Smooth muscle cell (in vitro differentiated cells): ENCODE measurements around the gene PDIA5. TPM values are rescaled to one million over a fixed set of nuclear protein-coding genes. Genes with fewer than 3 reads are reported as not detected.
"Not testable (repeated sequence)": the region's sequence is repeated elsewhere in the genome, so short reads cannot be mapped to it uniquely, and the experiment has no call there.

ENCODE experiments used
- DNase-seq: peaks from one replicate; lab custom pipeline; 2025; ENCODE audit not compliant: unreplicated experiment; lab: John Stamatoyannopoulos, UW
- H2AFZ ChIP-seq: fragments of 200-600 bp; sonication (generic); 2 replicates; pipeline ENCODE4 v1.6.0; 2016; ENCODE audit warnings: antibody characterized with exemption, low read depth, mild to moderate bottlenecking
- H3F3A ChIP-seq: fragments of 200-600 bp; sonication (generic); 2 replicates; pipeline ENCODE4 v1.6.0; 2017; ENCODE audit warnings: antibody characterized with exemption, low read depth
- H3K27ac ChIP-seq: fragments of 200-600 bp; sonication (generic); 2 replicates; pipeline ENCODE4 v1.5.1; 2016; ENCODE audit warnings: low read depth, mild to moderate bottlenecking
- H3K27me3 ChIP-seq: fragments of 200-600 bp; sonication (generic); 2 replicates; pipeline ENCODE4 v1.6.1; 2016; ENCODE audit warnings: low read depth, mild to moderate bottlenecking
- H3K36me3 ChIP-seq: fragments of 200-600 bp; sonication (generic); 2 replicates; pipeline ENCODE4 v1.5.1; 2016; ENCODE audit warnings: low read depth
- H3K4me1 ChIP-seq: fragments of 200-600 bp; sonication (generic); 2 replicates; pipeline ENCODE4 v1.5.1; 2016; ENCODE audit warnings: low read depth
- H3K4me2 ChIP-seq: fragments of 200-600 bp; sonication (generic); 2 replicates; pipeline ENCODE4 v1.6.0; 2016; ENCODE audit warnings: mild to moderate bottlenecking
- H3K4me3 ChIP-seq: fragments of 200-600 bp; sonication (generic); 2 replicates; pipeline ENCODE4 v1.5.1; 2016; ENCODE audit warnings: mild to moderate bottlenecking
- H3K79me2 ChIP-seq: fragments of 200-600 bp; sonication (generic); 2 replicates; pipeline ENCODE4 v1.6.0; 2016; ENCODE audit warnings: low read depth, mild to moderate bottlenecking
- H3K9ac ChIP-seq: fragments of 200-600 bp; sonication (generic); 2 replicates; pipeline ENCODE4 v1.6.0; 2016; ENCODE audit warnings: low read depth
- H3K9me3 ChIP-seq: fragments of 200-600 bp; sonication (generic); replicated peaks from 2 replicates; pipeline ENCODE4 v1.5.1; 2016; ENCODE audit warnings: low read depth
- H4K20me1 ChIP-seq: fragments of 200-600 bp; sonication (generic); 2 replicates; pipeline ENCODE4 v1.6.0; 2016; ENCODE audit warnings: low read depth
- WGBS: methylation state at CpG from one replicate; pipeline ENCODE4 v1.1.7; 2016; ENCODE audit warnings: low lambda C conversion rate; 5-methylcytosine and 5-hydroxymethylcytosine counted together
- polyA plus RNA-seq: library from polyadenylated mRNA; unstranded; fragments of >200 nt; fragmentation: Nextera tagmentation; extraction: Ambion mirVana; gene quantifications from 2 replicates; pipeline ENCODE4 v1.2.1, GENCODE V29; 2016
- total RNA-seq: library from RNA; depleted of rRNA; stranded (reverse); fragments of >200 nt; gene quantifications from 2 replicates; pipeline ENCODE4 v1.2.3, GENCODE V29; 2014
- TF ChIP-seq, protein P1 (sequence below): fragments of 200-600 bp; sonication (generic); IDR thresholded peaks from 2 replicates; pipeline ENCODE4 v1.5.1; 2017; ENCODE audit warnings: borderline replicate concordance, mild to moderate bottlenecking, antibody characterized with exemption; ENCODE audit not compliant: insufficient read depth, poor library complexity, severe bottlenecking

Gene PDIA5
- total and polyA plus RNA-seq, 2 experiments from 2014 or later: 65.4 to 102 TPM

DNA sequence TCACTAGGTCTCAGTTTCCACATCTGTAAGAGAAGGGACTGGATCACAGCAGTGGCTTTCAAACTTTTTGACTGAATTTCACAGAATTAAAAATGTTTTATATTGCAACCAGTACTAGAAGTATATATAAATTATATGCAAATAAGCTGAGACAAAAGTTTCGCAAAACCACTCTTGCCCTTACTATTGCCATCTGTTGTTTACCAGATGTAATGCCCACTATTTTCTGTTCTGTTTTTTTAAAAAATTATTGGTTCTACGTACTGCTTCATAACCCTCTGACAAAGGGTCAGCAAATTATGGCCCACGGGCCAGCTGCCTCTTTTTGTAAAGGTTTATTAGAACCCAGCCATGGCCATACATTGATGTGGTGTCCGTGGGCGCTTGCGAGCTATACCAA lies 44.8 kb downstream of the PDIA5 start:
- H3K9ac ChIP-seq: no peak overlapping the region
- no peaks in the 10 kb centered on the region for H3K9me3 ChIP-seq
- DNase-seq: no peak
- H3K36me3 ChIP-seq: peaks cover 9% of the 10 kb centered on the region
- H3F3A ChIP-seq: no peaks in the 10 kb centered on the region
- 92% methylated on average over 6 of the region's 6 CpGs for WGBS
- H3K27ac ChIP-seq: no peak overlapping the region
- TF ChIP-seq, protein P1, sequence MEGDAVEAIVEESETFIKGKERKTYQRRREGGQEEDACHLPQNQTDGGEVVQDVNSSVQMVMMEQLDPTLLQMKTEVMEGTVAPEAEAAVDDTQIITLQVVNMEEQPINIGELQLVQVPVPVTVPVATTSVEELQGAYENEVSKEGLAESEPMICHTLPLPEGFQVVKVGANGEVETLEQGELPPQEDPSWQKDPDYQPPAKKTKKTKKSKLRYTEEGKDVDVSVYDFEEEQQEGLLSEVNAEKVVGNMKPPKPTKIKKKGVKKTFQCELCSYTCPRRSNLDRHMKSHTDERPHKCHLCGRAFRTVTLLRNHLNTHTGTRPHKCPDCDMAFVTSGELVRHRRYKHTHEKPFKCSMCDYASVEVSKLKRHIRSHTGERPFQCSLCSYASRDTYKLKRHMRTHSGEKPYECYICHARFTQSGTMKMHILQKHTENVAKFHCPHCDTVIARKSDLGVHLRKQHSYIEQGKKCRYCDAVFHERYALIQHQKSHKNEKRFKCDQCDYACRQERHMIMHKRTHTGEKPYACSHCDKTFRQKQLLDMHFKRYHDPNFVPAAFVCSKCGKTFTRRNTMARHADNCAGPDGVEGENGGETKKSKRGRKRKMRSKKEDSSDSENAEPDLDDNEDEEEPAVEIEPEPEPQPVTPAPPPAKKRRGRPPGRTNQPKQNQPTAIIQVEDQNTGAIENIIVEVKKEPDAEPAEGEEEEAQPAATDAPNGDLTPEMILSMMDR: no peak
- peaks cover 12% of the 10 kb centered on the region for H3K4me1 ChIP-seq
- no peak overlapping the region for H3K4me2 ChIP-seq
- H3K4me3 ChIP-seq: no peak overlapping the region
- H3K27me3 ChIP-seq: no peaks in the 10 kb centered on the region
- H2AFZ ChIP-seq: no peak overlapping the region
- H4K20me1 ChIP-seq: peaks cover 51% of the 10 kb centered on the region
- H3K79me2 ChIP-seq: no peaks in the 10 kb centered on the region

DNA sequence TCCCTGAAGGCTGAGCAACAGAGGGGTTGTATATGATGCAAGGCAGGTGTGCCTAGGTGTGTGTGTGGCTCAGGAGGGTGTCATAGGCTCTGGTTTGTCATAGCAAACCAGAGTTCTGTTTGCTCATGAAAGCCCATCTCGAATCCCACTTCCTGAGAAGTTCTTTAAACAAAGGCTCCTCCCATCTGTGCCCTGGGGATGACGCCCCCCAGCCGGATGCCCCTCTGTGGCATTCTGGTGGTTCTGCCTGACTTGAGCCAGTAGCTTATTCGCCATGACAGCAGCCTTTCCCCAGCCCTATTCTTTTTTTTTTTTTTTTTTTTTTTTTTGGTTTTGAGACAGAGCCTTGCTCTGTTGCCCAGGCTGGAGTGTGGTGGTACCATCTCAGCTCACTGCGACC lies 45.4 kb downstream of the PDIA5 start:
- peaks cover 9% of the 10 kb centered on the region for H3K36me3 ChIP-seq
- no peak overlapping the region for H3K4me2 ChIP-seq
- no peak for DNase-seq
- 95% methylated on average over 5 of the region's 5 CpGs for WGBS
- no peak overlapping the region for H3K9ac ChIP-seq
- no peaks in the 10 kb centered on the region for H3F3A ChIP-seq
- H4K20me1 ChIP-seq: peaks cover 46% of the 10 kb centered on the region
- H3K9me3 ChIP-seq: no peaks in the 10 kb centered on the region
- H3K4me3 ChIP-seq: no peak overlapping the region
- H3K27me3 ChIP-seq: no peaks in the 10 kb centered on the region
- H3K27ac ChIP-seq: no peak overlapping the region
- no peak overlapping the region for H2AFZ ChIP-seq
- no peaks in the 10 kb centered on the region for H3K79me2 ChIP-seq
- peaks cover 12% of the 10 kb centered on the region for H3K4me1 ChIP-seq
- TF ChIP-seq, protein P1: no peak

DNA sequence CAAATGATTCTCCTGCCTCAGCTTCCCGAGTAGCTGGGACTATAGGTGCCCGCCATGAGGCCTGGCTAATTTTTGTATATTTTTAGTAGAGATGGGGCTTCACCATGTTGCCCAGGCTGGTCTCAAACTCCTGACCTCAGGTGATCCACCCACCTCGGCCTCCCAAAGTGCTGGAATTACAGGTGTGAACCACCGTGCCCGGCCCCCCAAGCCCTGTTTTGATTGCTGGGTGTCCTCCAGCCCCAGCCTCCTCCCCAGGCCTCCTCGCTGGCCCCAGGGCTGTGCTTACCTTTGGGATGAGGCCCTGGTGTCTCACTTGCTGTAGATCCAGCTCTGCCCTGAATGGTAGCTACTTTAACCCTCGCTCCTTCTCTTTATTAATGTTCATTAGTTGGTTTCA lies 45.8 kb downstream of the PDIA5 start:
- WGBS: 99% methylated on average over 7 of the region's 7 CpGs
- not testable (repeated sequence) for H3K27me3 ChIP-seq, H2AFZ ChIP-seq, H3K9me3 ChIP-seq, H3K36me3 ChIP-seq, H3K79me2 ChIP-seq, DNase-seq, H3K27ac ChIP-seq, H3K4me3 ChIP-seq, H3F3A ChIP-seq, H3K4me2 ChIP-seq, H3K9ac ChIP-seq
- peaks cover 45% of the 10 kb centered on the region for H4K20me1 ChIP-seq
- H3K4me1 ChIP-seq: peaks cover 12% of the 10 kb centered on the region

DNA sequence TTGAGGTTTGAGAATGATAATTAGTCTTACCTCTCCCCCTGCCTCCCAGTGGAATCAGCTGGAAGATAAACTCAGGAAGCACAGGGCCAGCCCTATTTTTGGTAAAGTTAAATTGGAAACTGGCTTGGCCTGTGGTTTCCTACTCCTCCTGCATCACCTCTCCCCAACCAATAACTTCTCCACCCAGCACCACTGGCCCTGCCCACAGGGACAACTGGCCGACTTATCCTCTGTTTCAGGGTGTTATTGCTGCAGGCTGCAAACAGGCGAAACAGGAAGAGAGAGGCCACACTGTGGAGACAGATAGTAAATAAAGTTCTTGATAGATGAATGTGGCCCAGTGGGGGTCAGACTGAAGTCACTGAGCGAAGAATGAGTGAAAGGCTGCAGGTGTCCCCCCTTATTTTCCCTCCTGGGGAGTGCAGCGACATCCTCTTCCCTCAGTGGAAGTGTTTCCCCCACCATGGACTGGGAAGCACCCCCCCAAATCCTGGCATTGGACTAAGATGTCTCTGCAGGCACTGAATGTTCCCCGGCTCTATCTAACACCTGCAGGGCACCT lies 47.1 kb downstream of the PDIA5 start:
- peaks cover 57% of the 10 kb centered on the region for H4K20me1 ChIP-seq
- no peak for DNase-seq
- TF ChIP-seq, protein P1: no peak
- peaks cover 12% of the 10 kb centered on the region for H3K4me1 ChIP-seq
- no peak overlapping the region for H3K4me2 ChIP-seq
- peaks cover 10% of the 10 kb centered on the region for H3K36me3 ChIP-seq
- WGBS: 75% methylated on average over 5 of the region's 5 CpGs
- no peaks in the 10 kb centered on the region for H3K9me3 ChIP-seq
- no peaks in the 10 kb centered on the region for H3K27me3 ChIP-seq
- no peak overlapping the region for H3K4me3 ChIP-seq
- no peaks in the 10 kb centered on the region for H3K79me2 ChIP-seq
- H3K27ac ChIP-seq: no peak overlapping the region
- H3F3A ChIP-seq: no peaks in the 10 kb centered on the region
- no peak overlapping the region for H2AFZ ChIP-seq
- no peak overlapping the region for H3K9ac ChIP-seq
